GM18868 (cell line): ENCODE data around the gene SEC14L1.
A peak's percentile ranks its signal among the peaks of the same experiment; 100 is the strongest.
"Not testable (repeated sequence)": the region's sequence is repeated elsewhere in the genome, so short reads cannot be mapped to it uniquely, and the experiment has no call there.

Experiments
- ATAC-seq: cut with Tn5 transposase; IDR thresholded peaks from one replicate; pipeline ENCODE4 v1.9.1; 2021; ENCODE audit warnings: mild to moderate bottlenecking, moderate library complexity; ENCODE audit not compliant: unreplicated experiment

Gene SEC14L1

GRCh38 chr17:77140166-77140877 lies 447 bp upstream of the SEC14L1 start:
- ATAC-seq = peak; percentile 87

- no peak for ATAC-seq
Measured at GRCh38 chr17:77141846-77142449, 1.2 kb downstream of the SEC14L1 start.

- no peak for ATAC-seq
Measured at GRCh38 chr17:77142689-77143088, 1.9 kb downstream of the SEC14L1 start.

DNA sequence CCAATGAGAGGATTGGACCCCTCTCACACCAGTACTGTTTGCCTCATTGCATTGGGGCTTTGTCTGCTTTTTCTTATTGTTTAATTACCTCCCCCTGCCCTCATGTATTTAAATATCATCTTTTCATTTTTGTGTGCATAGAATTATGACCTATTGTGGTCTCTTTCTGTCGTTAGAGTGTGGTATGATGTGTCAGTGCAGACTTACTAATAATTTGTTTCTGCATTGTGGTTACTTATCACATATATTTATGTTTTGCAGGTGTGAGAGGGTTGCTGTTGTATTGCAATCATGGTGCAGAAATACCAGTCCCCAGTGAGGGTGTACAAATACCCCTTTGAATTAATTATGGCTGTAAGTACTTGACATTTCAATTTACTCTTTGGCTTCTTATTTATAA lies 2.5 kb downstream of the SEC14L1 start:
- ATAC-seq = no peak

DNA sequence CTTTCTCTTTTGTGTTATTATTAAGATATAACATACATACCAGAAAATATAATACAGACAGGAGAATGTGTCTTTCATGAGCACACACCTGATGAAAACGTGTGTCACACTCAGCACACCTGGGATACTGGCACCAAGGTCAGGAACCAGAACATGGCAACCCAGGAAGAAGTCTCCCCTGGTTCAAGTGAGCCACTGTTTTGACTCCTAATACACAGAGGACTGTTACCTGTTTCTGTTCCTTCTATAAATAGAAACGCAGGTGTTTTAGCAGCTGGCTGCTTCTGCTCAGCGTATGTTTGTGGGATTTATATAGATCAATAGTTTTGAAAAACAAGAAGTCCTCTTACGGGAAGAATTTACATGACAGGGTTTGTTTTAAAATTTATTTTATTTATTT lies 3.5 kb downstream of the SEC14L1 start:
- ATAC-seq = no peak

DNA sequence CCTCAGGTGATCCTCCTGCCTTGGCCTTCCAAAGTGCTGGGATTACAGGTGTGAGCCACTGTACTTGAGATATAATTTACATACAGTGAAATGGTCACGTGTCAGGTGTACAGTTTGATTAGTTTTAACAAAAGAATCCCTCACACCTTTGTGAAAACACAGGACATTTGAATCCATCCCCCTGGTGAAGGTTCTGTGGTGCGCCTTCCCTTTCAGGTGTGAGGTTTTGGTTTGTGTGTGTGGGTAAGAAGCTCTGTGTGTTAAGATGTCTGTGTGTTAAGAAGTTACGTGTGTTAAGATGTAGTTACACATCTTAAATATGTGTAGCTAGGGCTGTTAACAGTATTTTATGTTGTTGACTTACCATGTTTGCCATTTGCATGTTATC lies 4.4 kb downstream of the SEC14L1 start:
- ATAC-seq = no peak

DNA sequence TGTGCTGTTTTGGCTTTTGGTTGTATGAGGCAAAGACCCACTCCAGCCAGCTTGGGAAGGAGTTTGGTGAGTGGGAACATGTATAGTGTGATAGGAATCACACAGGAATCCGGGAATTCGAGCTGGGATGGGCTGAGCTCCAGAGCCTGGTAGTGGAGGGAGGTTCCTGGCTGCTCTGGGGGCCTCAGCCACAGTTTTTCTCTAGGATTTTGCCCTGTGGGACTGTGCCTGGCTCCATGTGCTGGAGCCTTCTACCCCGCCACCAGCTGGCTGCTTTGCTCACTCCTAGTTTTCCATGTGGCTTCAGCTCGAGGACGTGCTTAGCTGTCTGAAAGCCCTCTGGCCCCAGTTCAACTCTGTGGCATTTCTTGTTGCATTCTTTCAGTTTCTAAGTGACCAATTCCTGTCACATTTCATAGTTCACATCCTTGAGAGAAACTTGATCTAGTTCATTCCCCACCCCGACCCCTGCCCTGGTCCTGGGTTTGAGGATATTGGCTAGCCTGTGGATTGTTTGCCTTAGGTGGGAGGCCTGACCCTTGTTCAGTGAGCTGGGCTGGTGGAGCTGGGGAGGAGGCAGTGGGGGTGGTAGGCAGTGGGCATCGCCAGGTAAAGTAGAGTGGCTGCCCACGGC lies 5.0 kb downstream of the SEC14L1 start:
- no peak for ATAC-seq

- no peak for ATAC-seq
Measured at GRCh38 chr17:77146246-77146632, 5.5 kb downstream of the SEC14L1 start.

DNA sequence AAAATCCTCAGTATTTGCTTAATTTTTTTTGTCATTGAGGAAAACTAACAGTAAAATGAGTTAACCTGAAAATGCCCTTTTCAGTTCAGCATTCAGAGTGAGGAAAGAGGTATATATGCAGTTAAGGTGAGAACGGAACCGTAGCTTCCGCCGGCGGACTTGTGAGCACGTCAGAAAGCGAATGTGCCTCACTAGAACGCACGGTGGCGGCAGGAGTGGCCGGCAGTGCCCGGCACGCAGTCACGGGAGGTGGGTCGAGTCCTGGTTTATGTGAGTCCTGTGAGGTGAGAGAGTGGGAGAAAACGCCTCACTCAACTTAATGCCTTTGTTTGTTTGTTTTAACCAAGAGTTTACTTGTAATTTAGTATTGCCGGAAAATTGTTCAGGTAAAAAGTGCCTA lies 6.1 kb downstream of the SEC14L1 start:
- ATAC-seq = no peak

DNA sequence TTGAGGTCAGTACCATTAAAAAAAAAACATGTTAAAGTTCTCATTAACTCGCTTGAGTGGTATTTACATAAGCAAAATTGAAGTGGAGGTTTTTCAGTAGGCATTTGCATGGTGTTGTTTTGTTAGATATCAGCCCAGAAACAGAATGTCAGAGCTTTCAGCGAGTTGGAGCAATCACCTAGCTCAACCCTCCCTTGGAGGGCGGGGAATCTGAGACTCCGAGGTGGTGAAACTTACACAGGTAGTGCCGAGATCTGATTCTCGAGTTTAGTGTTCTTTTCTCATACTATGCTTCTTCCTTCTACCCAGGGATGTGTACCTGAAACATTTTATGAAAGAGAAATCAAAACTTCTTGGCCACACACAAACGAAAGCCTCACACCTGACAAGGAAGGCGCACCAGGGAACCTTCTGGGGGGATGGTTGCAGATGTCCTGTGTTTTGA lies 6.6 kb downstream of the SEC14L1 start:
- no peak for ATAC-seq

GRCh38 chr17:77148077-77148939 lies 7.5 kb downstream of the SEC14L1 start:
- no peak for ATAC-seq

- no peak for ATAC-seq
Measured at GRCh38 chr17:77148940-77149510, 8.3 kb downstream of the SEC14L1 start.

GRCh38 chr17:77150196-77150595 lies 9.4 kb downstream of the SEC14L1 start:
- no peak for ATAC-seq

DNA sequence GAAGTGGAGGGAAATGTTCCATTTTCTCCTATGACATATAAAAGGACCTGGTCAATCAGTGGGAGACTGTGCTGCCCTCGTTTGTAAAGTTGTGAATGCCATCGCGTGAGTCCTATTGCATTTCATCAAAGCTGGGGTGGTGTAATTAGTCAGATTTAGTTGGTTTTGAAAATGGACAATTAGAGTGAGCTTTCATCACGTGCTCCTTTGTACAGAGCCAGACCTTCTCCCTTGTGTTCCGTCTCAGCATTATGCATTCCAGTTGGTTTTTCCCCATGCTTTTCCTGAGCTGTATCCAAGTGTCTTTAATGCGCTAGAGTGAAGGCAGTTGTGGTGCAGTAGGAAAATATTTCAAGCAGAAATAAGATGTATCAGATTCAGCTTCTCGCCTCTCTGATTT lies 10.4 kb downstream of the SEC14L1 start:
- ATAC-seq = no peak

DNA sequence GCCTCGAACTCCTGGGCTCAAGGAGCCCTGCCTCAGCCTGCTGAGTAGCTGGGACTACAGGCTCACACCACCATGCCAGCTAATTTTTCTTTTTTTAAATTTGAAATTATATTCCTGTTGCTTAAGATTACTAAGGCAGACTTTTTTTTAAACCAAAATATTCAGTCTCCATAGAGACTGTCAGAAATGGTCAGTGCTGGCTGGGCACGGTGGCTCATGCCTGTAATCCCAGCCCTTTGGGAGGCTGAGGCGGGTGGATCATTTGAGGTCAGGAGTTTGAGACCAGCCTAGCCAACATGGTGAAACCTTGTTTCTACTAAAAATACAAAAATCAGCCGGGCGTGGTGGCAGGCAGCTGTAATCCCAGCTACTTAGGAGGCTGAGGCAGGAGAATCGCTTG lies 11.3 kb downstream of the SEC14L1 start:
- ATAC-seq = not testable (repeated sequence)

DNA sequence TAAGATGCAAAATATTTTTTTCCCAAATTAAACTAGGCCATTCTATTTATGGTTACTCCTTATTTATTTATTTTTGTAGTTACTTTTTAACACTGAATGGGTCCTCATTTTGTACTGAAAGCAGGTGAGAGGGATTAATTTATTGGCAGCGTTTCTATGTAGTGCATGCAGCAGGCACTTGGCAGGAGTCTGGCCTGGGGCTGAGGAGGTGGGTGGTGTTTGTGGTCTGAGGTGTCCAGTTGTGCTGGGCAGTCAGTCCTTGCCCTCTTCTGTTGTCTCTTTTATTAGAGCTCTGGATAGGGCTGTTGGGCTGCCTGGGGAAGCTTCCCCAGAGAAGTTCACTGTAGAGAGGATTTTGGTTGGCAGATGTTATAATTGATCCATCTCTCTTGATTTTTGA lies 12.7 kb downstream of the SEC14L1 start:
- ATAC-seq = no peak

- ATAC-seq = no peak
Measured at GRCh38 chr17:77153999-77154586, 13.3 kb downstream of the SEC14L1 start.

DNA sequence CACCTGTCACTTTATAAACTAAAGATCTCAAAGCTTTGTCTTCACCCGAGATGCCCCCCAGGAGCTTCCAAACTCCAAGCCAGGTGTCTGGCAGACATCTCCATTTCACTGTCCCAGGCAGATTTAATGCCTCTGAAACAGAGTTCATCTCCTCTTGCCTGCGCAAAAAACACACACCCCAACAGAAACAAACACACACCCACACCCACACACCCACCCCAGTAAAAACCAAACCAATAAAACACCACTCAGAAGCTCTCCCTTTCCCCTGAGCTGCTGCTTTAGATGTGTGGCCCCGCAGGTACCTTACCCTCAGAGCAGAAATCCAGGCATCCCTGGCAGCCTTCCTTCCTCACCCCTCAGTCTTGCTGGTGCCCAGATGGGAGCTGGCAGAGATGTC lies 14.4 kb downstream of the SEC14L1 start:
- ATAC-seq = no peak

GRCh38 chr17:77157766-77158165 lies 17.0 kb downstream of the SEC14L1 start:
- not testable (repeated sequence) for ATAC-seq

DNA sequence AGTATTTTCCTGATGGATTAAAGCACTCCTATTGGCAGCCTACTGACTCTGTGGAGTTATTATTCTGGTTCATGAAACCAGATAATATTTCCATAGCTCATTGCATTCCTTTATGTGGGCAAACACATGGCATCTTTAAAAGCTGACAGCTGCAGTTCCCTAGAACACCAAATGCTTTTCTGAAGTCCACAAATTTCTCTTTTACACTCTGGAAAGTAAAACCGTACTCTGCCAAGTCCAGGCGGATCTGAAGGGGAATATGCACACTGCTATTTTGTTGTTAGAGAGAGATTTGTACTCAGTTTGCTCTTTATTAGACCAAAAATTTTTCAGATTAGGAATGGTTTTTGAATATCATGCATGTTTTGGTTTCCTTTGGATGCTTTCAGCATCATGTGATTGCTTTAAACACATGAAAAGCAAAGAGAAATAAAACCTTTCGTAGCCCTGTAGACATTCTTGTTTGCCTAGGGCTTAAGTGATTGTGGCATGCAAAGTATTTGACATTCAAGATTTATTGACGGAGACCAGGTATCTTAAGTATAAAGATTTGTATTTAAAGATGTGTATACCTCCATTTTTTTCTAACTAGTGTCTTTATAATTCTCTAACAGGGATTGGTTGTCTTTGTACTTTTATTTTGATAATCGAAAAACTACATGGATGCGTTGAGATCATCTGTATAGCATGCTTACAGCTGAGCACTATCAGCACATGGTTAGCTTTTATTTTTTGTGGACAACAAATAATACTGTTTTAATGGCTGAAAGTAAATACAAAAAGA lies 19.5 kb downstream of the SEC14L1 start:
- no peak for ATAC-seq
